HEK293 (cell line): ENCODE results near the gene EIF2B2.
A peak's percentile ranks its signal among the peaks of the same experiment; 100 is the strongest.

Experiments used
- CTCF ChIA-PET: fragments of 350-600 bp; formaldehyde crosslinking; extraction: SDS; loops from one replicate; lab custom pipeline; 2021; ENCODE audit warnings: antibody characterized with exemption; lab: Yijun Ruan, JAX
- POLR2A ChIA-PET: fragments of 300-600 bp; formaldehyde crosslinking; extraction: SDS; loops from one replicate; lab custom pipeline; 2020; ENCODE audit warnings: antibody characterized with exemption, inconsistent platforms; lab: Yijun Ruan, JAX
- H3K27ac ChIP-seq: fragments of 200-500 bp; sonication (Bioruptor generic); 2 replicates; pipeline ENCODE4 v1.5.1; 2014; ENCODE audit warnings: low read depth, low read length, control low read depth, inconsistent platforms; ENCODE audit errors: extremely low read depth
- H3K36me3 ChIP-seq, 2 experiments: fragments of 200-500 bp in 1 of 2; sonication (Bioruptor generic) in 1 of 2; 1 replicate in 1 of 2; 2 replicates in 1 of 2; pipeline ENCODE4 v1.5.1; 2014 to 2017; ENCODE audit warnings: inconsistent platforms in 2 of 2, low read length in 2 of 2; ENCODE audit not compliant: control insufficient read depth in 2 of 2, insufficient read depth in 1 of 2
- H3K4me1 ChIP-seq: fragments of 200-500 bp; sonication (Bioruptor generic); 2 replicates; pipeline ENCODE4 v1.5.1; 2014; ENCODE audit warnings: mild to moderate bottlenecking, low read length, inconsistent platforms; ENCODE audit not compliant: control insufficient read depth, insufficient read depth
- H3K4me3 ChIP-seq: 2 replicates; pipeline ENCODE4 v1.5.1; 2011; ENCODE audit warnings: low read depth, mild to moderate bottlenecking, control low read depth, low read length, moderate library complexity
- H3K9me3 ChIP-seq: fragments of 200-500 bp; sonication (Bioruptor generic); 2 replicates; pipeline ENCODE4 v1.5.1; 2014; ENCODE audit warnings: low read depth, low read length, inconsistent platforms; ENCODE audit not compliant: control insufficient read depth, insufficient read depth
- EGR2 ChIP-seq: fragments of 450-650 bp; formaldehyde crosslinking; IDR thresholded peaks from 2 replicates; pipeline ENCODE4 v1.5.1; 2016; ENCODE audit warnings: low read depth, missing biosample characterization, missing genetic modification characterization
- GLIS1 ChIP-seq: fragments of 450-650 bp; formaldehyde crosslinking; IDR thresholded peaks from 2 replicates; pipeline ENCODE4 v1.5.1; 2016; ENCODE audit warnings: missing biosample characterization, missing genetic modification characterization
- IKZF3 ChIP-seq: fragments of 450-650 bp; IDR thresholded peaks from 2 replicates; pipeline ENCODE4 v1.5.0; 2018; ENCODE audit warnings: missing biosample characterization, mild to moderate bottlenecking, missing genetic modification characterization, moderate library complexity
- SCRT2 ChIP-seq: fragments of 450-650 bp; formaldehyde crosslinking; IDR thresholded peaks from 2 replicates; pipeline ENCODE4 v1.5.1; 2016; ENCODE audit warnings: missing biosample characterization, missing genetic modification characterization
- SETDB1 ChIP-seq: IDR thresholded peaks from one replicate; pipeline ENCODE4 v1.6.1; 2017; ENCODE audit warnings: mild to moderate bottlenecking, low read length, moderate library complexity, mixed read lengths; ENCODE audit not compliant: insufficient read length
- SP3 ChIP-seq: fragments of 450-650 bp; formaldehyde crosslinking; IDR thresholded peaks from 2 replicates; pipeline ENCODE4 v1.5.1; 2016; ENCODE audit warnings: missing biosample characterization, missing genetic modification characterization
- ZFP3 ChIP-seq: fragments of 450-650 bp; formaldehyde crosslinking; IDR thresholded peaks from 2 replicates; pipeline ENCODE4 v1.5.1; 2016; ENCODE audit warnings: low read depth, missing biosample characterization, missing genetic modification characterization
- ZNF133 ChIP-seq: fragments of 450-650 bp; formaldehyde crosslinking; IDR thresholded peaks from 2 replicates; pipeline ENCODE4 v1.5.1; 2016; ENCODE audit warnings: missing biosample characterization, missing genetic modification characterization
- ZNF169 ChIP-seq: fragments of 450-650 bp; formaldehyde crosslinking; IDR thresholded peaks from 2 replicates; pipeline ENCODE4 v1.5.1; 2016; ENCODE audit warnings: missing biosample characterization, missing genetic modification characterization
- ZNF335 ChIP-seq: fragments of 450-650 bp; formaldehyde crosslinking; conservative IDR thresholded peaks from 2 replicates; pipeline ENCODE4 v1.5.1; 2016; ENCODE audit warnings: missing biosample characterization, missing genetic modification characterization
- ZNF391 ChIP-seq: fragments of 450-650 bp; formaldehyde crosslinking; IDR thresholded peaks from 2 replicates; pipeline ENCODE4 v1.5.1; 2016; ENCODE audit warnings: low read depth, missing biosample characterization, missing genetic modification characterization, borderline replicate concordance
- ZNF423 ChIP-seq: fragments of 450-650 bp; formaldehyde crosslinking; IDR thresholded peaks from 2 replicates; pipeline ENCODE4 v1.5.1; 2016; ENCODE audit warnings: missing biosample characterization, missing genetic modification characterization
- ZNF426 ChIP-seq: fragments of 450-650 bp; formaldehyde crosslinking; IDR thresholded peaks from 2 replicates; pipeline ENCODE4 v1.5.1; 2017; ENCODE audit warnings: missing biosample characterization, missing genetic modification characterization, mild to moderate bottlenecking, inconsistent platforms, moderate library complexity
- ZNF48 ChIP-seq: fragments of 450-650 bp; formaldehyde crosslinking; IDR thresholded peaks from 2 replicates; pipeline ENCODE4 v1.5.1; 2016; ENCODE audit warnings: missing biosample characterization, missing genetic modification characterization
- ZNF623 ChIP-seq: fragments of 450-650 bp; formaldehyde crosslinking; IDR thresholded peaks from 2 replicates; pipeline ENCODE4 v1.5.1; 2016; ENCODE audit warnings: missing biosample characterization, missing genetic modification characterization
- ZNF629 ChIP-seq: fragments of 450-650 bp; formaldehyde crosslinking; IDR thresholded peaks from 2 replicates; pipeline ENCODE4 v1.5.1; 2017; ENCODE audit warnings: missing biosample characterization, missing genetic modification characterization
- ZNF664 ChIP-seq: fragments of 450-650 bp; formaldehyde crosslinking; IDR thresholded peaks from 2 replicates; pipeline ENCODE4 v1.5.1; 2016; ENCODE audit warnings: missing biosample characterization, missing genetic modification characterization
- ZNF776 ChIP-seq: fragments of 450-650 bp; formaldehyde crosslinking; IDR thresholded peaks from 2 replicates; pipeline ENCODE4 v1.5.0; 2017; ENCODE audit warnings: missing biosample characterization, missing genetic modification characterization, borderline replicate concordance
- TF ChIP-seq, protein P1 (sequence below): fragments of 450-650 bp; formaldehyde crosslinking; IDR thresholded peaks from 2 replicates; pipeline ENCODE4 v1.5.1; 2016; ENCODE audit warnings: missing biosample characterization, missing genetic modification characterization
- TF ChIP-seq, protein P2 (sequence below): fragments of 450-650 bp; formaldehyde crosslinking; IDR thresholded peaks from 2 replicates; pipeline ENCODE4 v1.5.1; 2016; ENCODE audit warnings: missing biosample characterization, missing genetic modification characterization
- TF ChIP-seq, protein P3 (sequence below): fragments of 450-650 bp; formaldehyde crosslinking; IDR thresholded peaks from 2 replicates; pipeline ENCODE4 v1.5.1; 2016; ENCODE audit warnings: missing biosample characterization, missing genetic modification characterization
- TF ChIP-seq, protein P4 (sequence below): fragments of 450-650 bp; formaldehyde crosslinking; IDR thresholded peaks from 2 replicates; pipeline ENCODE4 v1.5.1; 2016; ENCODE audit warnings: missing biosample characterization, missing genetic modification characterization

Gene EIF2B2

DNA sequence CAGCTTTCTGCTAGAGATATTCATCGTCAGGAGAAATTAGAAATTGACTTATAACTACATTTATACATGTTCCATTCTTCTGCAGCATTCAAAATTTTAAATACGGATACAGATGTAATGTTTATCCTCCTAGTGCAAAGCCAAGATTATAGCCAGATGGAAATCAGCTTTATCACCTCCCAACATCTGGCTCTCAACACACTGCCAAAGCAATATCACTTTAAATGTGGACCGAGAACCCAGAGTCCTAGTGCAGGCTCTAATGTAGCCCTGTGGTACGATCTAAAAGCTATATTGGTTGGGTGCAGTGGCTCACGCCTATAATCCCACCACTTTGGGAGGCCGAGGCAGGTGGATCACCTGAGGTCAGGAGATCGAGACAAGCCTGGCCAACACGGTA is 42.0 kb downstream of the EIF2B2 start:
- Histone ChIP-seq H3K4me3 (no peak overlapping the region), H3K4me1 (peaks cover 6% of the 10 kb centered on the region), H3K36me3 (peaks cover 6 to 9% of the 10 kb centered on the region in 2 experiments; a peak in 2 of 3 replicates), H3K9me3 (no peaks in the 10 kb centered on the region), H3K27ac (no peak overlapping the region)
- ChIA-PET POLR2A (no interaction called here), CTCF (interaction anchor here (0.6 to 0.9 kb wide), 4 partner anchors 32 to 140 kb away, joined by 3 to 5 read pairs (median 4); no protein-coding TSS in a partner anchor)
- no peak for TF ChIP-seq SETDB1
- TF ChIP-seq ZNF335 (tag by site-specific recombination), result no peak
- no peak for TF ChIP-seq ZNF48 (tag by site-specific recombination)
- TF ChIP-seq, protein P1, sequence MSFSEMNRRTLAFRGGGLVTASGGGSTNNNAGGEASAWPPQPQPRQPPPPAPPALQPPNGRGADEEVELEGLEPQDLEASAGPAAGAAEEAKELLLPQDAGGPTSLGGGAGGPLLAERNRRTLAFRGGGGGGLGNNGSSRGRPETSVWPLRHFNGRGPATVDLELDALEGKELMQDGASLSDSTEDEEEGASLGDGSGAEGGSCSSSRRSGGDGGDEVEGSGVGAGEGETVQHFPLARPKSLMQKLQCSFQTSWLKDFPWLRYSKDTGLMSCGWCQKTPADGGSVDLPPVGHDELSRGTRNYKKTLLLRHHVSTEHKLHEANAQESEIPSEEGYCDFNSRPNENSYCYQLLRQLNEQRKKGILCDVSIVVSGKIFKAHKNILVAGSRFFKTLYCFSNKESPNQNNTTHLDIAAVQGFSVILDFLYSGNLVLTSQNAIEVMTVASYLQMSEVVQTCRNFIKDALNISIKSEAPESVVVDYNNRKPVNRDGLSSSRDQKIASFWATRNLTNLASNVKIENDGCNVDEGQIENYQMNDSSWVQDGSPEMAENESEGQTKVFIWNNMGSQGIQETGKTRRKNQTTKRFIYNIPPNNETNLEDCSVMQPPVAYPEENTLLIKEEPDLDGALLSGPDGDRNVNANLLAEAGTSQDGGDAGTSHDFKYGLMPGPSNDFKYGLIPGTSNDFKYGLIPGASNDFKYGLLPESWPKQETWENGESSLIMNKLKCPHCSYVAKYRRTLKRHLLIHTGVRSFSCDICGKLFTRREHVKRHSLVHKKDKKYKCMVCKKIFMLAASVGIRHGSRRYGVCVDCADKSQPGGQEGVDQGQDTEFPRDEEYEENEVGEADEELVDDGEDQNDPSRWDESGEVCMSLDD (tag by site-specific recombination), result no peak
- TF ChIP-seq SP3 (tag by site-specific recombination), result no peak
- no peak for TF ChIP-seq ZFP3
- no peak for TF ChIP-seq IKZF3 (tag by site-specific recombination)
- TF ChIP-seq ZNF776 (tag by site-specific recombination), result no peak
- no peak for TF ChIP-seq ZNF133 (tag by site-specific recombination)

DNA sequence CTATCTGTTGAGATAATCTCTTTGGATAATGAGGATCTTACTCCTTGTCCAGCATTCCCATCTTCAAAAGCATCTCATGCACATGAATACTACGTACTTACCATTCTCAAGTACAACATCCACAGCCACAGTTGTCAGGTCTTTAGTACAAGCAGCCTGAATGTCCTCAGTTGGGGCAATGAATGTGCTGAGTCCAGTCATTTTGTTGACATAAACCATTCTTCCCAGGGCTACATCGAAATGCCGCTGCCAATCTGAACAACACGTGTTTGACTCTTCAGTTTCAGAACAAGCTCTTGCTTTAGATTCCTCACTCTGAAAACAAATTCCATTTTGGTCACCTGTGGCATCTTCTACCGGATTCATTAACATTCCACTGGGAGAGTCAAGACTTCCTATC is 43.6 kb downstream of the EIF2B2 start:
- Histone ChIP-seq H3K9me3 (no peaks in the 10 kb centered on the region), H3K4me3 (no peak overlapping the region), H3K36me3 (peaks cover 6 to 7% of the 10 kb centered on the region in 2 experiments; a peak in 2 of 3 replicates), H3K4me1 (peaks cover 6% of the 10 kb centered on the region), H3K27ac (no peak overlapping the region)
- CTCF ChIA-PET, result no interaction called here
- POLR2A ChIA-PET, result no interaction called here
- TF ChIP-seq ZNF623 (tag by site-specific recombination) (no peak), SCRT2 (tag by site-specific recombination) (0 out of 2 replicates have a peak, but pooled peaks have one; percentile 37)

DNA sequence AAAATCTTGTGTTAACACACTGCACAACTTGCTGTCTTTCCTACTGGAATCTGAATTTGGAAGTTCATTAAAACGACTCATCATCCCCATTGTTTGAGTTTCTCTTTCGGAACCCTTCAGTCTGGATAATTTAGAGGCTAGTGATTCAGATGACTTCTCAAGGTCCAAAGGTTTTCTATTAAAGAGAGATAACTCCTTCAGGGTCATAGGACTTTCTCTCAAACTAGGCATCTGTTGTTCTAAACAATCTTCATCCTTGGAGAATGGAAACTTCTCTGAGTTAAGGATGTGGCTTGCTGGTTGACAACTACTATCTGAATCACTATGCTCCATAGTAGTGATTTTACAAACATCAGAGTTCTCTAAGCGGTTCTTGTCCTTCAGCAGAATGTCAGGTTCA is 44.2 kb downstream of the EIF2B2 start:
- ChIA-PET CTCF (no interaction called here), POLR2A (no interaction called here)
- no peak overlapping the region for H3K27ac ChIP-seq
- no peak overlapping the region for H3K4me3 ChIP-seq
- H3K36me3 ChIP-seq, result peaks cover 4 to 6% of the 10 kb centered on the region in 2 experiments; a peak in 1 of 3 replicates
- H3K4me1 ChIP-seq, result peaks cover 5% of the 10 kb centered on the region
- no peaks in the 10 kb centered on the region for H3K9me3 ChIP-seq
- TF ChIP-seq GLIS1 (tag by site-specific recombination), result no peak
- no peak for TF ChIP-seq EGR2 (tag by site-specific recombination)
- TF ChIP-seq, protein P2, sequence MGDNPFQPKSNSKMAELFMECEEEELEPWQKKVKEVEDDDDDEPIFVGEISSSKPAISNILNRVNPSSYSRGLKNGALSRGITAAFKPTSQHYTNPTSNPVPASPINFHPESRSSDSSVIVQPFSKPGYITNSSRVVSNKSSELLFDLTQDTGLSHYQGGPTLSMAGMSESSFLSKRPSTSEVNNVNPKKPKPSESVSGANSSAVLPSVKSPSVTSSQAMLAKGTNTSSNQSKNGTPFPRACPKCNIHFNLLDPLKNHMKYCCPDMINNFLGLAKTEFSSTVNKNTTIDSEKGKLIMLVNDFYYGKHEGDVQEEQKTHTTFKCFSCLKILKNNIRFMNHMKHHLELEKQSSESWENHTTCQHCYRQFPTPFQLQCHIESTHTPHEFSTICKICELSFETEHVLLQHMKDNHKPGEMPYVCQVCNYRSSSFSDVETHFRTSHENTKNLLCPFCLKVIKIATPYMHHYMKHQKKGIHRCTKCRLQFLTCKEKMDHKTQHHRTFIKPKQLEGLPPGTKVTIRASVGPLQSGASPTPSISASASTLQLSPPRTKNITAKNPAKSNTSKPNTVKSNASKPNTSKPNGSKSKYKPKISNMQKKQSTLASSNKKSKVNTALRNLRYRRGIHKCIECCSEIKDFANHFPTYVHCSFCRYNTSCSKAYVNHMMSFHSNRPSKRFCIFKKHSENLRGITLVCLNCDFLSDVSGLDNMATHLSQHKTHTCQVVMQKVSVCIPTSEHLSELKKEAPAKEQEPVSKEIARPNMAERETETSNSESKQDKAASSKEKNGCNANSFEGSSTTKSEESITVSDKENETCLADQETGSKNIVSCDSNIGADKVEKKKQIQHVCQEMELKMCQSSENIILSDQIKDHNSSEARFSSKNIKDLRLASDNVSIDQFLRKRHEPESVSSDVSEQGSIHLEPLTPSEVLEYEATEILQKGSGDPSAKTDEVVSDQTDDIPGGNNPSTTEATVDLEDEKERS (tag by site-specific recombination), result no peak
- no peak for TF ChIP-seq SETDB1
- TF ChIP-seq, protein P3, sequence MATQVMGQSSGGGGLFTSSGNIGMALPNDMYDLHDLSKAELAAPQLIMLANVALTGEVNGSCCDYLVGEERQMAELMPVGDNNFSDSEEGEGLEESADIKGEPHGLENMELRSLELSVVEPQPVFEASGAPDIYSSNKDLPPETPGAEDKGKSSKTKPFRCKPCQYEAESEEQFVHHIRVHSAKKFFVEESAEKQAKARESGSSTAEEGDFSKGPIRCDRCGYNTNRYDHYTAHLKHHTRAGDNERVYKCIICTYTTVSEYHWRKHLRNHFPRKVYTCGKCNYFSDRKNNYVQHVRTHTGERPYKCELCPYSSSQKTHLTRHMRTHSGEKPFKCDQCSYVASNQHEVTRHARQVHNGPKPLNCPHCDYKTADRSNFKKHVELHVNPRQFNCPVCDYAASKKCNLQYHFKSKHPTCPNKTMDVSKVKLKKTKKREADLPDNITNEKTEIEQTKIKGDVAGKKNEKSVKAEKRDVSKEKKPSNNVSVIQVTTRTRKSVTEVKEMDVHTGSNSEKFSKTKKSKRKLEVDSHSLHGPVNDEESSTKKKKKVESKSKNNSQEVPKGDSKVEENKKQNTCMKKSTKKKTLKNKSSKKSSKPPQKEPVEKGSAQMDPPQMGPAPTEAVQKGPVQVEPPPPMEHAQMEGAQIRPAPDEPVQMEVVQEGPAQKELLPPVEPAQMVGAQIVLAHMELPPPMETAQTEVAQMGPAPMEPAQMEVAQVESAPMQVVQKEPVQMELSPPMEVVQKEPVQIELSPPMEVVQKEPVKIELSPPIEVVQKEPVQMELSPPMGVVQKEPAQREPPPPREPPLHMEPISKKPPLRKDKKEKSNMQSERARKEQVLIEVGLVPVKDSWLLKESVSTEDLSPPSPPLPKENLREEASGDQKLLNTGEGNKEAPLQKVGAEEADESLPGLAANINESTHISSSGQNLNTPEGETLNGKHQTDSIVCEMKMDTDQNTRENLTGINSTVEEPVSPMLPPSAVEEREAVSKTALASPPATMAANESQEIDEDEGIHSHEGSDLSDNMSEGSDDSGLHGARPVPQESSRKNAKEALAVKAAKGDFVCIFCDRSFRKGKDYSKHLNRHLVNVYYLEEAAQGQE (tag by site-specific recombination), result no peak
- no peak for TF ChIP-seq ZNF133 (tag by site-specific recombination)
- TF ChIP-seq, protein P4, sequence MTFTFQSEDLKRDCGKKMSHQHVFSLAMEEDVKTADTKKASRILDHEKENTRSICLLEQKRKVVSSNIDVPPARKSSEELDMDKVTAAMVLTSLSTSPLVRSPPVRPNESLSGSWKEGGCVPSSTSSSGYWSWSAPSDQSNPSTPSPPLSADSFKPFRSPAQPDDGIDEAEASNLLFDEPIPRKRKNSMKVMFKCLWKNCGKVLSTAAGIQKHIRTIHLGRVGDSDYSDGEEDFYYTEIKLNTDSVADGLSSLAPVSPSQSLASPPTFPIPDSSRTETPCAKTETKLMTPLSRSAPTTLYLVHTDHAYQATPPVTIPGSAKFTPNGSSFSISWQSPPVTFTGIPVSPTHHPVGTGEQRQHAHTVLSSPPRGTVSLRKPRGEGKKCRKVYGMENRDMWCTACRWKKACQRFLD (tag by site-specific recombination), result no peak
- TF ChIP-seq ZNF629 (tag by site-specific recombination), result no peak
- TF ChIP-seq ZNF169 (tag by site-specific recombination), result no peak
- no peak for TF ChIP-seq ZNF391 (tag by site-specific recombination)
- TF ChIP-seq ZNF423 (tag by site-specific recombination), result no peak
- no peak for TF ChIP-seq ZNF426 (tag by site-specific recombination)
- TF ChIP-seq ZNF664 (tag by site-specific recombination), result no peak
